Fibroblast of skin of scalp (primary cell): ENCODE results near the gene GPRC5C.
"Not testable (repeated sequence)": the region's sequence is repeated elsewhere in the genome, so short reads cannot be mapped to it uniquely, and the experiment has no call there.

Experiments
- DNase-seq: peaks from one replicate; pipeline ENCODE4 v3.0.0-alpha.2; 2013

The GPRC5C gene

DNA sequence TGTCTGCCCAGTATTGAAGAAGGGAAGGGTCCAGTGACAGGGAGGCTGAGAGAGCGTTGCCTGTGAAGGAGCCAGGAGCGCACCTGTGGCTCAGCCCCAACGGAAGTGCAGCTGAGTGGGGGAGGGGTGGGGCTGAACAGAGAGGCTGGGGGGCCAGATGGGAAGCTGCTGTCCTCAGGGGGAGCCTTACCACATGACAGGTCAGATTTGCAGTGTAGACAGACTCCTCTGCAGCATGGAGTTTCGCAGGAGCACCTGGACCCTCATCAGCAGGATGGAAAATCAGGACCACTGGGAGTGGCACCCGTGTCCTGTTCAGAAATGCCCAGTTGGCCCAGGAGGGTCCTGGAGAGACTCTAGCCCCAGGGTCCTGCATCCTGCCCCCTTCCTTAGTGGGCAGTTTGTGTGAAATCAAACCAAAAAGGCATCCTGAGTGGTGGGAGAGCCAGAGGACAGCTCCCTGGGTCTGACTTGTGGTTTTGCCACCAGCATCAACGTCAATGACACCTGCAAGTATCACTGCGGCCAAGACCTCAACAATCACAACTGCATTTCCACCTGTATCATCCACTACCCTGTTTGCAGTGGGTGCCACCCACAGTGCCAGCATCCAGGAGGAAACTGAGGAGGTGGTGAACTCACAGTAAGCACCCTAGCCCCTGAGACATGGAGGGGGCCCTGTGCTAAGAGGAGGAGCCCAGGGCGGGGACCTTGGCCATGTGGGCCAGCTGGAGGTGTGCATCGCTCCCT is 42.3 kb downstream of the GPRC5C start:
- no peak for DNase-seq

GRCh38 chr17:74475189-74475588 is 43.3 kb downstream of the GPRC5C start:
- DNase-seq: no peak

DNA sequence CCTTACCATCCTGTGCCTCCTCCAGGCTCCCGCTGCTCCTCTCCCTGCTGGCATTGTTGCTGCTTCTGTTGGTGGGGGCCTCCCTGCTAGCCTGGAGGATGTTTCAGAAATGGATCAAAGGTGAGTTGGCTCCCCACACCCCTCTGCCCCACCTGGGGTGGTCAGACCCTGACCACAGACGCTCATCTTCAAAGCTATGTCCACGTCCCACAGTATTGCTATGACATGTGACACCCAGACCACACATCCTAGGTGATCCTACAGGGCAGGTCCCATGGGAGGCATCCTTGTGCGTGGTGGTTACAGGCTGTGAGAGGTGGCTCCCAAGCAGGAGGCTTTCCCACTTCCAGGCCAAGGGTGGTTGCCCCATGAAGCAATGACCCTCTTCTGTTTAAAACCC is 45.5 kb downstream of the GPRC5C start:
- no peak for DNase-seq

DNA sequence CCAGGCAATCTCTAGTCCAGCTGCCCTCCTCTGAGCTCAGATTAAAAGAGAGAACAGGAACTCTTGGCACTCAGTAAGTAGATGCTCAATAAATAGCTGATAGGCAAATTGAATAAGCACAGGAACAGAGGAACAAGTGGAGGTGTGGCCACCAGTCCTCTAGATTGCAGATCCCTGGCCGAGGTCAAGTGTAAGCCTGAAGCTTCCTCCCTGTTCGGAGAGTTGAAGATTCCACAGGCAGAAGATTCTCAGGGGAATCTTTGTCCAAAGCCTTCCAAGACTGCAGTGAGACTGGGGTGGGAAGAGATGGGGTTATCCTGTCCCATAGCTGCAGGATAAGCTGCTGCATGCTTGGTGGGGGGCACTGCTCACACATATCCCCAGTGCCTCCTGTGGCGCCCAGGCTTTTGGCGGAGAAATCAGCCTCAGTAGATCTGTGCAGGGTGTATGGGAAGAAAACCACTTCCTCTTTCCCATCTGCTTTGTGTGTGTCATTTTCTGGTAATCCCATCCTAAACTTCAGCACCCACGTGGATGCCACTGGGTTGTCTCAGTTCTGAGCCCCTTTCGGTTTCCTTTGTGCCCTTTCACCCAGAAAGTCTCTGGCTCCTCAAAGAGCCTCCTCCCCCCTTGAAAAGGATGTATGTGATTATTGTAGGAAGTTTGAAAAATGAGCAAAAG is 46.7 kb downstream of the GPRC5C start:
- peak; percentile 6 for DNase-seq

- no peak for DNase-seq
Measured at GRCh38 chr17:74480290-74480689, 48.4 kb downstream of the GPRC5C start.

DNA sequence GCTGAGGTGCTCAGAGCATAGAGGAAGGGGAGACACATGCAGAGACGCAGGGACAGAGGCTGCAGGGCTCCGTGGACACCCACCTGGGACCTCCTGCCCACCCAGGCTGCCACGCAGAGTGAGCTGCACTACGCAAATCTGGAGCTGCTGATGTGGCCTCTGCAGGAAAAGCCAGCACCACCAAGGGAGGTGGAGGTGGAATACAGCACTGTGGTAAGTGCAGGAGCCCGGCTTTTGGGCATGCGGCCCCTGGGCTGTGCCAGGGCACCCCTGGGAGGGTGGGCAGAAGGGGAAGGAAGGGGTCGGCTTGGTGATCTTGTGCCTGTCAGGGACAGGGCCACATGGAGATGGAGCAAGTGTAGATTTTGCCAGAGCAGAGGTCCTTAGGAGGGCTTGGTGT is 49.7 kb downstream of the GPRC5C start:
- DNase-seq: no peak

GRCh38 chr17:74484066-74484465 is 52.2 kb downstream of the GPRC5C start:
- DNase-seq: no peak

- no peak for DNase-seq
Measured at GRCh38 chr17:74485022-74485743, 53.3 kb downstream of the GPRC5C start.

- no peak for DNase-seq
Measured at GRCh38 chr17:74485841-74486240, 54.0 kb downstream of the GPRC5C start.

DNA sequence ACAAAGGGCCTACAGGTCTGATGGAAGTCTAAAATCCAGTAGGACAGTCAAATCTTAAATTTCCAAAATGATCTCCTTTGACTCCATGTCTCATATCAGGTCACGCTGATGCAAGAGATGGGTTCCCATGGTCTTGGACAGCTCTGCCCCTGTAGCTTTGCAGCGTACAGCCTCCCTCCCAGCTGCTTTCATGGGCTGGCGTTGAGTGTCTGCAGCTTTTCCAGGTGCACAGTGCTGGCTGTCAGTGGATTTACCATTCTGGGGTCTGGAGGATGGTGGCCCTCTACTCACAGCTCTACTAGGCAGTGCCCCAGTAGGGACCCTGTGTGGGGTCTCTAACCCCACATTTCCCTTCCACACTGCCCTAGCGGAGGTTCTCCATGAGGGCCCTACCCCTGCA is 56.4 kb downstream of the GPRC5C start:
- not testable (repeated sequence) for DNase-seq

- DNase-seq: no peak
Measured at GRCh38 chr17:74490716-74491115, 58.8 kb downstream of the GPRC5C start.

GRCh38 chr17:74491626-74492025 is 59.7 kb downstream of the GPRC5C start:
- DNase-seq: no peak

DNA sequence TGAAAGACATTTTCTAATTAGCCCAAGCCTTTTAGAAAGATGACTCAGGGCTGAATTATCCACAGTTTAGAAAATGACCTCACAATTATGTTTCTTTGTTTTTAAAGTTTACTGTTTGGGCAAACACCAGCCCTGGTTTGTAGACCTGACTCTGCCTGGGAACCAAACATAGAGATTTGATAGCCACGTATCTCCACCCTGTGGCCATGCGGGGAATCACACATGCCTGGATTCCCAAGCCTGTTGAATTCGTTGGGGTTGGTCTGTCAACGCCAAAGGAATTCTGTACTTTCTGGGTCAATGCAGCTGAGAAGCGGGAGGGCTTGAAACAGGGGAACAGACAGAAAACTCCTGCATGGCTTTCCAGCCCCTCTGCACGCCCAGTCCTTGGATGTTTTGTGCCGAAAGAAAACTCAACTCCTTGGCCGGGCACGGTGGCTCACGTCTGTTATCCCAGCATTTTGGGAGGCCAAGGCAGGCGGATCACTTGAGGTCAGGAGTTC is 61.5 kb downstream of the GPRC5C start:
- peak; percentile 59 for DNase-seq
